Measurements from ENCODE around the gene IGFBP4.
"Not testable (repeated sequence)": the region's sequence is repeated elsewhere in the genome, so short reads cannot be mapped to it uniquely, and the experiment has no call there.

The IGFBP4 gene

DNA sequence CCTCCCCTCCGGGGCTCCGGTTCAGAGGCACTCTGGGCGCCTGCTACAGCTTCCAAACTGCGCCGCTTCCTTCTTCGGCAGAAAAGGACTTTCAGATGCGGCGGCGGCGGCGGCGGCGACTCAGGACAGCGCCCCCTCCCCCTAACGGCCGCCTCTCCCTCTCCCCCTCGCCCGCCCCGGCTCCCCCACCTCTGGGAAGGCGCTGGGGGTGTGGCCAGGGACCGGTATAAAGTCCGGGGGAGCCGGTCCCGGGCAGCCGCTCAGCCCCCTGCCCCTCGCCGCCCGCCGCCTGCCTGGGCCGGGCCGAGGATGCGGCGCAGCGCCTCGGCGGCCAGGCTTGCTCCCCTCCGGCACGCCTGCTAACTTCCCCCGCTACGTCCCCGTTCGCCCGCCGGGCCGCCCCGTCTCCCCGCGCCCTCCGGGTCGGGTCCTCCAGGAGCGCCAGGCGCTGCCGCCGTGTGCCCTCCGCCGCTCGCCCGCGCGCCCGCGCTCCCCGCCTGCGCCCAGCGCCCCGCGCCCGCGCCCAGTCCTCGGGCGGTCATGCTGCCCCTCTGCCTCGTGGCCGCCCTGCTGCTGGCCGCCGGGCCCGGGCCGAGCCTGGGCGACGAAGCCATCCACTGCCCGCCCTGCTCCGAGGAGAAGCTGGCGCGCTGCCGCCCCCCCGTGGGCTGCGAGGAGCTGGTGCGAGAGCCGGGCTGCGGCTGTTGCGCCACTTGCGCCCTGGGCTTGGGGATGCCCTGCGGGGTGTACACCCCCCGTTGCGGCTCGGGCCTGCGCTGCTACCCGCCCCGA is at the start of gene IGFBP4:
Gene IGFBP4 (plus strand): TSS at position 255 of the 792 bp plus-strand sequence. CDS start 286 bp downstream, at position 541.
- no peak for DNase-seq (ENCODE audit: low read depth)

GRCh38 chr17:40399185-40399584 is 44.1 kb upstream of the IGFBP4 start:
- peak; percentile 73 for DNase-seq (ENCODE audit: low read depth)

GRCh38 chr17:40402668-40403067 is 40.6 kb upstream of the IGFBP4 start:
- no peak for DNase-seq (ENCODE audit: low read depth)

- DNase-seq (ENCODE audit: low read depth): no peak
These were observed 39.2 kb upstream of the IGFBP4 start for GRCh38 chr17:40404003-40404402.

GRCh38 chr17:40407460-40407859 is 35.8 kb upstream of the IGFBP4 start:
- DNase-seq (ENCODE audit: low read depth): no peak

GRCh38 chr17:40409540-40409939 is 33.7 kb upstream of the IGFBP4 start:
- not testable (repeated sequence) for DNase-seq (ENCODE audit: low read depth)

DNA sequence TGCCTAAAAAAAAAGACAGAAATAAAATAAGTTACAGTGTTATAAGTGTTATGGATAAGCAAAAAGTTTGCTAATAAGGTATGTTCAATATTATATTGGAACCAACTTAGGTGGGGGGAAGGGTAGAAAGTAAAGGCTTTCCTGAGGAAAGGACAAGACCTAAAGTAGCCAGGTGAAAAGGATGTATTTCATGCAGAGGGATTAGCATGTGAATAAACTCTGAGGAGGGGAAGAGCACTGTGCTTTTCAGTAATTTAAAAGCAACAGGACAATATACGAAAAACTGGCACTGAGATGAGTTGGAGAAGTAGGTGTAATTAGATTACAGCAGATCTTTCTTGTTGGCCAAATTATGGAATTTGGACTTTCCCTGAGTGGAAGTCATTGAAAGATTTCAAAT is 33.2 kb upstream of the IGFBP4 start:
- DNase-seq (ENCODE audit: low read depth): no peak

DNA sequence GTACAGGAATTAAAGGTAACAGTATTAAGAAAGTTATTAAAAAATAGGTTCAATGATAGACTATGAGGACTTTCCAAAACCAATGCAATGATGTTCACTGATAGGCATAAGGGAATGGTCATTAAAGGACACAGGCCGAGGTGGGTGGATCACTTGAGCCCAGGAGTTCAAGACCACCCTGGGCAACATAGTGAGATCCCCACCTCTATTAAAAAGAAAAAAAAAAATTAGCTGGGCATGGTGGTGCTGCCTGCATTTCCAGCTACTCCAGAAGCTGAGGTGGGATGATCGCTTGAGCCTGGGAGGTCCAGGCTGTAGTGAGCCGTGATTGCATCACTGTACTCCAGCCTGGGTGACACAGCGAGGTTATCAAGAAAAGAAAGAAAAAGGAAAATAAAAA is 31.4 kb upstream of the IGFBP4 start:
- no peak for DNase-seq (ENCODE audit: low read depth)

- DNase-seq (ENCODE audit: low read depth): no peak
These were observed 30.4 kb upstream of the IGFBP4 start for GRCh38 chr17:40412880-40413279.

- not testable (repeated sequence) for DNase-seq (ENCODE audit: low read depth)
These were observed 28.9 kb upstream of the IGFBP4 start for GRCh38 chr17:40414312-40414711.

- DNase-seq (ENCODE audit: low read depth): peak; percentile 28
These were observed 27.9 kb upstream of the IGFBP4 start for GRCh38 chr17:40415390-40415789.

- no peak for DNase-seq (ENCODE audit: low read depth)
These were observed 26.6 kb upstream of the IGFBP4 start for GRCh38 chr17:40416671-40417070.

GRCh38 chr17:40417258-40417608 is 26.0 kb upstream of the IGFBP4 start:
- DNase-seq (ENCODE audit: low read depth): no peak

DNA sequence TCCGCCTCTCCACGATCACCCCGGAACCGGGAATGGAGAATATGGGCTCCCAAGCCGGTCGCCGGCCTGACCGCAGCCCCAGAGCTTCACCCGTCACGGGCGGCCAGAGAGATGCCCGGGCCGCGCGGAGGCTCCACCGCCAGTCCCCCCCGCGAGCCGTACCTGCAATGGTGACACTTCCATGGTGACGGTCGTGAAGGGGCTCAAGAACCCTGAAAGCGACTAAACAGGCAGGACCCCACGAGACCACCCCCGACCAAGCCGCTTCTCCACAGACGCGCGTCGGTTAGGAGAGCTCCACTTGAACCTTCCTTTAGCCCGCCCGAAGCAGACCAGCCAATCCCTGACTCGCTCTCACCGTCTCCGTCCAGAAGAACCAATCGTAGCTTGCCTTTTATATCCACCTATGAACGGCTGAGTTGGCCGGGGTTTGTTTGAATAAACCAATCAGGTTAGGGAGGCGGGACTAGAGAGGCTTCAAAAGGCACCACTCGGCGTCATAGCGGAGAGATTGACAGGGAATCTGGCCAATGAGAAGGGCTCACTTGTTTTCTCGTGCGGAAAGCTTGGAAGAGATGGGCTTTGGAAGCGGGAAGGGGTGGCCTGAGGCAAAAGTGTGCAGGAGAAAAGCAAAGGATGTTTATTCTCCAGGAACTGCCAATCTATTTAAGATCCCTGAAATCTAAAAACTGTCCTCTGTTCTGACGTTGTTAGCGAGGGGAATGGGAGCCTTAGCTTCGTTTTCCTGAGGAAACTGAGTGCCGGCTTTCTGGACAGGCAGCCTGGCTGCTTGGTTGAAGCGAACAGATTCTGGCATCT is 25.4 kb upstream of the IGFBP4 start, which contains the start of gene TOP2A:
Gene TOP2A (minus strand): TSS at position 288 of the 819 bp plus-strand sequence. CDS start 105 bp downstream, at position 183.
- DNase-seq (ENCODE audit: low read depth): peak; percentile 100

DNA sequence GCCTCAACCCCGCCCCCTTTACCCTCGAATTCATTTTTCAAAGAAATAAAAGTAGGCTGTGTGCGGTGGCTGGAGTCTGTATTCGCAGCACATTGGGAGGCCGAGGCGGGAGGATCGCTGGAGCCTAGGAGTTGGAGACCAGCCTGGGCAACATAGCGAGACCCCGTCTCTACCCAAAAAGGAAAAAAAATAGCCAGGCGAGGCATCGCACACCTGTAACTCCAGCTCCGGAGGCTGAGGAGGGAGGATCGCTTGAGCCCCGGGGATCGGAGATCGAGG is 24.9 kb upstream of the IGFBP4 start:
- no peak for DNase-seq (ENCODE audit: low read depth)

DNA sequence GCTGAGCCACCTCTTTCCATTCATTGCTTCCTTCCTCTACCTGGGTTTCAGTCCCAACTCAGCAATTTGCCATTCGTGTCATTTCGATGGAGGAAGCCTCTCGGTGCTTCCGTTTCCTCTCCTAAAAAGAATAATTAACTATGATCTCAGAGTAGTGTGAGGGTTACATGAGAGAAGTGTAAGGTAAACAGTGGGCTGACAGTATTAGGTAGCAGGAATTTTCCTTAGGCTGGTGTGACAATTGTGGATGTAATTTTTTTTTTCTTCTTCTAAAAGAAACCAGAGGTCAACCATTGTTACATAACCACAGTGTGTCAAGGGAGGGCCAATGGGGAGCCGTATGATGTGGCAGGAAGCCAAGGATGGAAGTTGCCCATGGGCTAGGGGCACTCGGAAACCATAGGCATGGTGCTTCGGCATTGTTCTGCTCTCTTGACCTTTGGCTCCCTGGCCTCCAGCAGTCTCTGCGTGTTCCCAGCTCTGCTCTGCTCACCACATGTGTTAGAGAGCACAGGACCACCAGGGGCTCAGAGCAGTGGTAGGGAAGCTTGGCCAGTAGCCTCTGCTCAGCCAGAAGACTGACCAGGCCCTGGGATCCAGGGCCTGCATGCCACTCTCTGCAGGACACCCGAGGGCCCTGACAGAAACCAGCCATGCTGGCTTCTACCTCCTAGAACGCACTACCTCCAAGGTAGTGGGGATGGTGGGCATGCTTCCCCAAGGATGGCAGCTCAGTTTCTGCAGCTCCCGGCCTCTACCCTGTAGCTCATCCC is 23.5 kb upstream of the IGFBP4 start:
- DNase-seq (ENCODE audit: low read depth): no peak

- DNase-seq (ENCODE audit: low read depth): no peak
These were observed 20.1 kb upstream of the IGFBP4 start for GRCh38 chr17:40422990-40423633.

DNA sequence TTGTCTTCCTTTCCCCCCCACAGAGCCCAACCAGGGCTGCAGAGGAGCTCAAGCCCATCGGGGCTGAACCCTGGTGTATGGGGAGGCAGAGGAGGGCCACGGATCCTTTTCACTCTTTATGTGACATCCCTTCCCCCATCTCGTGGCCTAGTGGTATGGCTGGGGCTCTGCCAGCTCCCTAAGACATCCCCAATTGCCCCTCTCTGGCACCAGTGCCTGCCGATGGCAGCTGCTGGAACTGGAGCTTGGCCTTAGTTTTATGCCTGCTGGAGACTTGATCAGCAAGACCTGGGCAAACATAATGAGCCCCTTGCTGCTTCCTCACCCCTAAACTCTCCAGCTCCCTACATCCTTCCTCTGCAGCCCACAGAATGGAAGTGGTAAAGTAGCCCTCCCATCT is 17.5 kb upstream of the IGFBP4 start:
- no peak for DNase-seq (ENCODE audit: low read depth)

GRCh38 chr17:40427002-40427491 is 16.2 kb upstream of the IGFBP4 start:
- no peak for DNase-seq (ENCODE audit: low read depth)

DNA sequence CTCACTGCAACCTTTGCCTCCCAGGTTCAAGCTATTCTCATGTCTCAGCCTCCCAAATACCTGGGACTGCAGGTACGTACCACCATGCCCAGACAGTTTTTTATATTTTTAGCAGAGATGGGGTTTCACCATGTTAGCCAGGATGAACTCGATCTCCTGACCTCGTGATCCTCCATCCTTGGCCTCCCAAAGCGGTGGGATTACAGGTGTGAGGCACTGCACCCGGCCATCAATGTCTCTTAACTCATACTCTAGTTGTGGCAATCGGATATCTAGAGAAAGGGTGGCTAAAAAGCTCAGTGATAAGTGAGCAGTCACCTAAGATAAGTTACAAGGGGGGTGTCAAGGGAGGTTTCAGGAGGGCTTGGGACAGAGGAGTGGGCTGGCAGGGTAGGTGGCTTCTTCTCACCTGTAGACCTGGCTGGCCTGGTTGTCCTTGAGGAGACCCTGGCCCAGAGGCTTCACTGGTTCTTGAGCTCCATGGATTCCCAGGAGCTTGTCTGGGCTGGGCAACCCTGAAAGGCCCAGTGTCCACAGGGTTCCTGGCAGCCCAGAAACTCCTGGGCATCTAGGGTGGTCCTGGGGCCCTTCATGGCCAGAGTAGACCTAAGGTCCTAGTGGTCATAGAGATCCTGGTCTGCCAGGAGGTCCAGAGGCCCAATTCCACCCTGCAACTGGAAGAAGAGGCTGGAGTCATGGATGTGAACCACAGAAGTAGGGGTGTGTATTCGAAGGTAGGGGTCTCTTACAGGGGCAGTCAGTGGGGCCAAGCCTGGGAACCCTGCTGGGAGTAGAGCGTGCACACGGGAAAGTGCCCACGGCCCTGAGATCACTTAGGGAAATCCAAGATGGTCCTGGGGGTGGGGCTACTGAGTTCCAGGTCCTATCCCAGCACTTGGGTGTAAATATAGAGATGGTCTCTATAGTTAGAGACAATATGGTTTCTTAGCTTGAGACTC is 12.7 kb upstream of the IGFBP4 start:
- no peak for DNase-seq (ENCODE audit: low read depth)

DNA sequence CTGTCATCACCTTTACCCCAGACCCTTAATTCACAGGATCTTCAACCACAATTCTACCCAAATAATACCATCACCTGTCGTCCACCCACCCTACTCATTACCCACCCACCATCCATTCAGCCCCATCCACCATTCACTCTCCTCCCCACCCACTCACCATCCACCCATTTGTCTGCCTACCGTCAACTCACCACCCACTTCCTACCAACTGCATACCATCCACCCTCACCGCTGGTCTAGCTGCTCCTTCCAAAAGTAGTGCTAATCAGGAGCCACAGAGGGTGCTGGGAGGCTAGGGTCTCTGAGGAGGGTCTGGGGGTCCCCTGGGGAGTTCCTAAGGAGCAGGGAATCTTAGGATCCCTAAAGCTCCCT is 12.0 kb upstream of the IGFBP4 start:
- DNase-seq (ENCODE audit: low read depth): no peak
